NT2/D1 (cell line): ENCODE results near the gene KRT4.

ENCODE experiments used
- DNase-seq: peaks from one replicate; pipeline ENCODE4 v3.0.0-alpha.2; 2011; ENCODE audit warnings: low read depth, low spot score
- H3K27me3 ChIP-seq: 2 replicates; pipeline ENCODE4 v1.6.0; 2011; ENCODE audit warnings: mild to moderate bottlenecking; ENCODE audit not compliant: insufficient read length, insufficient read depth
- H3K36me3 ChIP-seq: 2 replicates; pipeline ENCODE4 v1.6.1; 2011; ENCODE audit warnings: mild to moderate bottlenecking, low read length, mixed read lengths; ENCODE audit not compliant: insufficient read depth, insufficient read length
- H3K4me1 ChIP-seq: 2 replicates; pipeline ENCODE4 v1.5.1; 2011; ENCODE audit not compliant: insufficient read depth, insufficient read length
- H3K4me3 ChIP-seq: 2 replicates; pipeline ENCODE4 v1.5.1; 2011; ENCODE audit warnings: low read depth; ENCODE audit not compliant: insufficient read length
- H3K9ac ChIP-seq: 2 replicates; pipeline ENCODE4 v1.6.0; 2011; ENCODE audit warnings: low read depth; ENCODE audit not compliant: insufficient read length
- H3K9me3 ChIP-seq: 2 replicates; pipeline ENCODE4 v1.5.1; 2011; ENCODE audit warnings: mild to moderate bottlenecking, low read length; ENCODE audit not compliant: insufficient read depth
- SUZ12 ChIP-seq: IDR thresholded peaks from 2 replicates; pipeline ENCODE4 v1.6.1; 2011; ENCODE audit not compliant: insufficient read length, insufficient read depth; ENCODE audit errors: extremely low read depth
- YY1 ChIP-seq: IDR thresholded peaks from 2 replicates; pipeline ENCODE4 v1.6.1; 2011; ENCODE audit not compliant: insufficient read length, insufficient read depth
- ZNF274 ChIP-seq: IDR thresholded peaks from 2 replicates; pipeline ENCODE4 v1.6.1; 2011; ENCODE audit warnings: mild to moderate bottlenecking, low read depth, low read length

KRT4 gene

GRCh38 chr12:52784909-52785308 is 29.0 kb downstream of the KRT4 start:
- no peaks in the 10 kb centered on the region for H3K4me1 ChIP-seq

DNA sequence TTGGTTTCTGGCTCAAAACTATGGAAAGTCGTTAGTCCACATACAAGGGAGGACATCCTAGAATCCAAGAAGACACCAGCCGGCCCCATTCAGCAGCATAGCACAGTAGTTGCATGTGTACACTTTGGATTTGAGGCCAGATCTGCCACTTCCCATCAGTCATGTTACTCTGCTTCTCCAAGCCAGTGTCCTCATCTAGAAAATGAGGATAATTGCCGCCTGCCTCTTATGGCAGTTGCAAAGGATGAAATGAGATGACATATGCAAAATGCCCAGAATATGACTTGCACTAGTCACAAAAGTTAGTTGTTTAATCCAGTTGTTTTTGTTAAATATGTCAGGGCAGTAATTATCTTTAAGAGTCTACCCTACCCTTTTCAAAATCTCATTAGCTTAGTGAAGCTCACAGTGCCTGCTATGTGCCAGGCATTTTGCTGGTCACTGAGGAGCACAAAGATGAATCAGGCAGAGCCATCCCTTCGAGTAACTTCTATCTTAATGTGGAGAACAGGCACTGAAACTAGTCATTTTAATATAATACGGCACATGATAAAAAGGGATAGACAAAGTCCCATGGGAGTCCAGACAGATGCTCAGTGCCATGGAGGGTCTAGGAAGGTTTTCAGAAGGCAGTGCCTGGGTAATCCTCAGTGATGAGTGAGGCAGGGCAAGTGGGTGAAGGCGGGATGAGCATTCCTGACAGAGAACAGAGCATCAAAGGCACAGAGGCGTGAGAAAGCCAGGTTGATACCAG is 30.2 kb downstream of the KRT4 start:
- no peaks in the 10 kb centered on the region for H3K9me3 ChIP-seq
- DNase-seq, result no peak
- H3K4me1 ChIP-seq, result no peaks in the 10 kb centered on the region
- H3K9ac ChIP-seq, result no peak overlapping the region
- H3K36me3 ChIP-seq, result no peaks in the 10 kb centered on the region
- H3K27me3 ChIP-seq, result no peaks in the 10 kb centered on the region
- no peak overlapping the region for H3K4me3 ChIP-seq
- TF ChIP-seq YY1, result no peak
- TF ChIP-seq ZNF274, result no peak
- no peak for TF ChIP-seq SUZ12

More at GRCh38 chr12:52784909-52785308, 29.0 kb downstream of the KRT4 start:
- Histone ChIP-seq H3K27me3 (peaks cover 4% of the 10 kb centered on the region), H3K9ac (no peak overlapping the region), H3K4me3 (no peak overlapping the region), H3K9me3 (no peaks in the 10 kb centered on the region), H3K36me3 (no peaks in the 10 kb centered on the region)
- DNase-seq, result no peak
- TF ChIP-seq ZNF274, result no peak
- TF ChIP-seq SUZ12, result no peak
- TF ChIP-seq YY1, result no peak

DNA sequence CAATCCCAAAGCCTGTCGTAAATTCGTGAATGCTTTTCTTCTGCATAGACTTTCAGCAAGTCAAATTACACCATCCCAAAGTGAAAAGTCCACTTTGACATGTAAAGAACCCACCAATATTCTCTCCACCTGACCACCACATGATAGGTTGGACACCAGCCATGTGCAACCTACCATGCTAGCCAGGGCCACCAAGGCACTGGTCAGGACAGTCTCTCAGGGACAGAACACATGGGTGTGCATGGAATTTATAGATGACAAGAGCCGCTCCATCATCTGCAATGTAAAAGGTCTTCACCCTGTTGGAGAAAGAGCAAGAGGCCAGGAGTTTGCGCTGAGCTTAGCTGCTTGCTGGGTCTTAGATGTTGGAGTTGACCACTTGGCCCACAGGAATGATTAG is 31.4 kb downstream of the KRT4 start:
- no peak overlapping the region for H3K9ac ChIP-seq
- DNase-seq, result no peak
- H3K4me3 ChIP-seq, result no peak overlapping the region
- H3K27me3 ChIP-seq, result no peaks in the 10 kb centered on the region
- no peaks in the 10 kb centered on the region for H3K36me3 ChIP-seq
- TF ChIP-seq YY1, result no peak
- TF ChIP-seq SUZ12, result no peak
- no peak for TF ChIP-seq ZNF274
- no peaks in the 10 kb centered on the region for H3K9me3 ChIP-seq
- H3K4me1 ChIP-seq, result no peaks in the 10 kb centered on the region

- H3K36me3 ChIP-seq, result no peaks in the 10 kb centered on the region
- no peak for TF ChIP-seq ZNF274
- no peak for TF ChIP-seq YY1
- no peak for TF ChIP-seq SUZ12
- DNase-seq, result no peak
- no peaks in the 10 kb centered on the region for H3K4me1 ChIP-seq
- H3K27me3 ChIP-seq, result no peaks in the 10 kb centered on the region
- H3K4me3 ChIP-seq, result no peak overlapping the region
- H3K9ac ChIP-seq, result no peak overlapping the region
- H3K9me3 ChIP-seq, result no peaks in the 10 kb centered on the region
These were observed 32.4 kb downstream of the KRT4 start for GRCh38 chr12:52781399-52782082.

DNA sequence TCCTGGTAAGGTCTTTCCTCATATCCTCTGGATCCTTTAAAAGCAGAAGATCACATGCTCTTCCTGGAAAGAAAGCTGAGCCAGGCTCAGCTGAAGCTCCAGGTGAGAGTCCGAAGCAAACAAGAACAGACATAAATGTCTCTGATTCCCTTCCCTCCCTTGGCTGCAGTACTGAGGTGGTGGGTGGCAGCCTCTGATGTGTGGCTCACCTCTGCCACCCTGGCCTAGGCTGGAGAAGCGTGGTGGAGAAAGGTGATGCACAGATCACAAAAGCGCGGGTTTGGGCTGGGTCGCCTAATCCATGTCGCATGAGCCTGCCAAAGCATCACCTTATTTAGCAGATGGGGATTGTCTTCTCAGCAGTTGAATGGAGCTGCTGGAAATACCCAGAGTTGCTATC is 34.0 kb downstream of the KRT4 start:
- H3K4me1 ChIP-seq, result no peaks in the 10 kb centered on the region
- no peak for TF ChIP-seq ZNF274
- H3K4me3 ChIP-seq, result no peak overlapping the region
- DNase-seq, result no peak
- H3K27me3 ChIP-seq, result no peaks in the 10 kb centered on the region
- no peaks in the 10 kb centered on the region for H3K9me3 ChIP-seq
- H3K36me3 ChIP-seq, result no peaks in the 10 kb centered on the region
- no peak overlapping the region for H3K9ac ChIP-seq

- TF ChIP-seq YY1, result no peak
- no peak for TF ChIP-seq ZNF274
- TF ChIP-seq SUZ12, result no peak
- no peaks in the 10 kb centered on the region for H3K27me3 ChIP-seq
- no peak for DNase-seq
These were observed 35.1 kb downstream of the KRT4 start for GRCh38 chr12:52778833-52779232.

GRCh38 chr12:52777566-52777965 is 36.4 kb downstream of the KRT4 start:
- H3K27me3 ChIP-seq, result peaks cover 2% of the 10 kb centered on the region
- H3K36me3 ChIP-seq, result no peaks in the 10 kb centered on the region
- no peak overlapping the region for H3K9ac ChIP-seq
- no peaks in the 10 kb centered on the region for H3K9me3 ChIP-seq
- no peak overlapping the region for H3K4me3 ChIP-seq
- no peaks in the 10 kb centered on the region for H3K4me1 ChIP-seq
- TF ChIP-seq YY1, result no peak
- TF ChIP-seq ZNF274, result no peak
- DNase-seq, result no peak

More at GRCh38 chr12:52778833-52779232, 35.1 kb downstream of the KRT4 start:
- H3K4me1 ChIP-seq, result no peaks in the 10 kb centered on the region
- no peaks in the 10 kb centered on the region for H3K9me3 ChIP-seq
- H3K4me3 ChIP-seq, result no peak overlapping the region
- H3K36me3 ChIP-seq, result no peaks in the 10 kb centered on the region
- no peak overlapping the region for H3K9ac ChIP-seq
